ENCODE measurements around the gene UTS2R.
"Not testable (repeated sequence)": the region's sequence is repeated elsewhere in the genome, so short reads cannot be mapped to it uniquely, and the experiment has no call there.

UTS2R gene

GRCh38 chr17:82355770-82356427, 15.7 kb upstream of the UTS2R start:
- no peak for DNase-seq

- no peak for DNase-seq
Observed at GRCh38 chr17:82356845-82357355, 14.7 kb upstream of the UTS2R start.

GRCh38 chr17:82357394-82357793, 14.2 kb upstream of the UTS2R start:
- DNase-seq = no peak

- DNase-seq = peak; percentile 63
Observed at GRCh38 chr17:82358465-82359350, 12.9 kb upstream of the UTS2R start, which contains the start of gene TEX19. TEX19 (plus strand) TSS chr17:82359247; CDS start chr17:82362151, 2,904 bp downstream.

- DNase-seq = not testable (repeated sequence)
Observed at GRCh38 chr17:82359451-82360074, 12.0 kb upstream of the UTS2R start.

GRCh38 chr17:82361885-82362633, 9.5 kb upstream of the UTS2R start:
- DNase-seq = no peak

GRCh38 chr17:82365606-82366295, 5.8 kb upstream of the UTS2R start:
- DNase-seq = no peak

GRCh38 chr17:82366749-82367148, 4.8 kb upstream of the UTS2R start:
- DNase-seq = peak; percentile 75

GRCh38 chr17:82367724-82368524, 3.6 kb upstream of the UTS2R start:
- peak; percentile 36 for DNase-seq

- no peak for DNase-seq
Observed at GRCh38 chr17:82369211-82369610, 2.4 kb upstream of the UTS2R start.

- DNase-seq = no peak
Observed at GRCh38 chr17:82370471-82371332, 863 bp upstream of the UTS2R start.

- DNase-seq = no peak
Observed at GRCh38 chr17:82372249-82373071, 895 bp downstream of the UTS2R start.

- not testable (repeated sequence) for DNase-seq
Observed at GRCh38 chr17:82373072-82373452, 1.5 kb downstream of the UTS2R start.

GRCh38 chr17:82373731-82374625, 2.4 kb downstream of the UTS2R start:
- no peak for DNase-seq

GRCh38 chr17:82374626-82375331, 3.2 kb downstream of the UTS2R start:
- no peak for DNase-seq

- no peak for DNase-seq
Observed at GRCh38 chr17:82375359-82376041, 3.9 kb downstream of the UTS2R start.
